Fibroblast of skin of left biceps (primary cell): ENCODE measurements around the gene ZBTB8B.
"Not testable (repeated sequence)": the region's sequence is repeated elsewhere in the genome, so short reads cannot be mapped to it uniquely, and the experiment has no call there.

Experiments used
- DNase-seq, 2 experiments: peaks; one replicate each; pipeline ENCODE4 v3.0.0-alpha.2; 2013; ENCODE audit warnings: low read depth in 2 of 2

The ZBTB8B gene

DNA sequence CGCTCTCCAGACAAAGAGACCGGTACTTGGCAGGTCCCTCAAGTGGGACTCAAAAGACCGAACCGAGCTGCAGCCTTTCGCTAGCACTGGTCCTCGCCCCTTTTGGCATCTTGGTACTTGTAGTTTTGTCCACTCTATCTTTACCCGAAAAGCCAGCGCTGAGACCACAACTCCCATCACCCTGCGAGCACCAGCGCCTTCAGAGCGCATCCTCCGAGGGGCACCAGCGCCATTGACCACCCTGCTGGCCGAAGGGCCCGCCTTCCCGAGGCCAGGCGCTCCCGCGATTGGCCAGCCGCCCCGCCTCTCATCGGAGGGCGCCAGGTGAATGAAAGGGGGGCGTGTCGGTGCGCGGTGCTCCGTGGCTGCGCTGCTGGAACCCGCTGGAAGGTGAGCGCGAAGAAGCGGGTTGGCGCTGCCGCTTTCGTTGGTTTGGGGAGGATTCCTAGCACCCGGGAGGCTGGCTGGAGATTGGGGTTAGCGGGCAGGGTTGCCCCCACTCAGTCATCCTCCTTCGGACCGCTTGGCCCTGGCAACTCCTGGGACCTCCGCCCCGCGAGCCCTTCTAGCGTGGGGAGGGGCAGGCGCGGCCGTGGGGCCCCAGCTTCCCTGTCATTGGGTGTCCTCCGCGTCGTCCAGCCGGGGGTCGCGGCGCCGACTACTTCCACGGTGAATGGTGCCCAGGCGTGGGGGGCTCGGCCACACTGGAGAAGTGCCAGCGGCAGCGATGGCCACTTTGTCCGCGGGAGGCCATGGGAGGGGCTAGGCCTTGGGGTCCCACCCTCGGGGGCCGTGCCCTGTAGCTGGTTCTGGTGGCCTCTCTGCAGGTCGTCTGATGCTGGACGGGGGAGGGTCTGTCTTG, at the start of gene ZBTB8B:
ZBTB8B (plus strand) TSS at position 357 of the 862 bp plus-strand sequence. CDS start 5,553 bp downstream, outside the sequence.
- DNase-seq: no peak

DNA sequence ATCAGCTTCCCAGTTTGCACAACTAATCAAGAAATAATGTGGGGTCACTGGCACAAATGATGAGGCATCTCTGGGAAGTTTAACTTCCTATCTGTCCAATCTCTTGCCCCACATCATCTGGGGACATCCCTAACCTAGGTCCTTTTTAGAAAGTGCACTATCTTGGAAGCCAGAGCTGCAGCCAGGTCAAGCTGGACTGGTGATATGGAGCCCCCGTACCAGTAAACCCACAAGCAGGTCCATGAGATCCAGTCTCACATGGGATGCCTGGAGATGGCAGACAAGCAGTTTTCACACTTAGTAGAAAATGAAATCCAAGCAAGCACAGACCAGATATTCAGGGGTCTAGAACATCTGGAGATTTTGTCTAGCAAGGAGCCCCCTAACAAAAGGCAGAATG, 43.1 kb upstream of the ZBTB8B start:
- no peak for DNase-seq

DNA sequence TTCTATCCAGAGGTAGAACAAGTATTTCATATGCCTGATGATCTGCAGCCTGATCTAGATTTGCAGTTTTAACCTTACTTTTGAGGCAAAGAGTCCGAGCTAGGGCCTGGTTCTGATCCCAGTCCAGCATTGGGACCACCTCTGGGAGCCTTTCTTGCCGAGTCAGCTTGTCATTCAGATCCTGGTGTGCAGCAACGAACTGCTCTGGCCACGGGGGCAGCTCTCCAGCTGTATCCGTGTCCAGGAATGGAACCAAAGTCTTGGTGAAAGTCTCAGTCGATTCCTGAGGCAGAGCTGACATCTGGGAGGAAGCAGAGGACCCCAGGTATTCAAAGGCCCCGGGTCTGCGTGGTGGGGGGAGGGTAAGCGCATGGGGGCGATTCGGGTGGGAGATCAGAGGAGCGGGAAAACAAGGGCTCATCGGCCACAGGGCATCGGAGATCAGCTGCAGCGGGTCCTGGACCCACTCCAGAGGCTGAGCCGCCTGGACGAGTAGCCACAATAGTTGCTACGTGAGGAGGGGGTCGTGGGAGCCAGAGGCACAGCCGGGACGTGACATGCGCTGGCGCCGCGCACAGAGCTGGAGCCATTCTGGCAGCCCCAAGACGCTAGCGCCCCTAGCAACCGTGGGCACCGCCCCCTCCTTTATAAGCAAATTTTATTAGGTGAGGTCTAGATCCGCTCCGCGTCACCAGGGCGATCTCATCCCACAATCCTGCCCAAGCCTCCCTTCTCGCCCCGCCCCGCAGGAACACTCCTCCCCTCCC, 38.2 kb upstream of the ZBTB8B start:
- DNase-seq: no peak

DNA sequence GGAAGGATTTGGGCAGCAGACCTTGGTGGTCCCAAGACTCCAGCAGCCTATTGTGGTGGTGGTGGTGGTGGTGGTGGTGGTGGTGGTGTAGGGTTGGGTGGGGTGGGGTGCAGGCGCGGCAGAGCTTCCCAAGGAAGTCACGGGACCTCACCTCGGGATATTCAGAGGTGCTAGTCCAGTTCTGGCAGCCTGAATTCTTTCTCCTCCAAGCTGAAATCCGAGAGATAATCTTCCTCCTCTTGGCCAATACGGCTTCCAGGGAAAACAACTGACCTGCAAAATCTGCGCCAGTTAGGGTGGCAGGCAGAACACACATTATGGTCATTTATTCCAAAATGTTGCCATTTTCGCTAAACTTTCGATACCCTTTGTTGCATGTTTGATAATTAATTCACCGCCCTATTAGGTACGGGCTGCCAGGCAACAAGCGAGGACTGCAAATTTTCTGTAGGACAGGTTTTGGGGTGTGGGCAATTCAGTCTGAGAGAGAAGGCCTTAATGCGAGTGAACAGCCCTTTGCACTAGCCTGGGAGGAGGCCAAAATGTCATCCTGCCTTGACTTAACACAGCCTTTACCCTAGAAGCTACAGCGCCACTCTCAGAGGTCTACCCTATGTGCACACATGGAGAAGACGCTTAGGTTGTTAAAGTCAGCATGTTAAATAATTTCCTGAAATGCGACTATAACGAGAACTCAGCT, 37.5 kb upstream of the ZBTB8B start:
- DNase-seq: no peak

DNA sequence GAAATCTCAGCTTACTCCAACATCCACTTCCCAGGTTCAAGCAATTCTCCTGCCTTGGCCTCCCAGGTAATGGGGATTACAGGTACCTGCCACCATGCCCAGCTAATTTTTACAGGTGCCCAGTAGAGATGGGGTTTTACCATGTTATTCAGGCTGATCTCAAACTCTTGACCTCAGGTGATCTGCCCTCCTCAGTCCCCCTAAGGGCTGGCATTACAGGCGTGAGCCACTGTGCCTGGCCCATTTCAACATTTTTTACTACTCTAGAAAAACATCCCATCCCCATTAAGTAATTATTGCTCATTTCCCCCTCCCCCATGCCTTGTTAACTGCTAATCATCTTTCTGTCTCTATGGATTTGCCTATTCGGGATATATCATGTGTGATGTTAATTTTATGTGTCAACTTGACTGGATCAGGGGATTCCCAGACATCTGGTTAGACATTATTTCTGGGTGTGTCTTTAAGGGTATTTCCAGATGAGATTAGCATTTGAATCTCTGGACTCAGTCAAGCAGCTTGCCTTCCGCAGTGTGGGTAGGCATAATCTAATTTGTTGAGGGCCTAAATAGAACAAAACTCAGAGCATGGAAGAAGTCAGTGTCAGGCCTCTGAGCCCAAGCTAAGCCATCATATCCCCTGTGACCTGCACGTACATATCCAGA, 33.0 kb upstream of the ZBTB8B start:
- DNase-seq: no peak

DNA sequence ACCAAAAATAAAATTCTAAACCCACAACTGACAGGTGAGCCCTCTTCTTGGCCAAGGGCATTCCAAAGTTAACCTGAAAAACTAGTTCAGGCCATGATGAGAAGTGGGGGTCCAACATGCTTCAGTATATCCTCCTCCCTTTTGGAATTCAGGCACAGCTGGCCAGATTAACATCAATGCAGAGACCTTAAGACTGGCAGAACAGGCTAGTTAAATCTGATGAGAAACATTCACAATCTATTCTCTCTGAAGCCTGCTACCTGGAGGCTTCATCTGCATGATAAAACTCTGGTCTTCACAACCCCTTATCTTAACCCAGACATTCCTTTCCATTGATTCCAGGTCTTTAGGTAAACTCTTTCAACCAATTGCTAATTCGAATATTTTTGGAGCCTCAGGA, 26.7 kb upstream of the ZBTB8B start:
- DNase-seq: no peak

DNA sequence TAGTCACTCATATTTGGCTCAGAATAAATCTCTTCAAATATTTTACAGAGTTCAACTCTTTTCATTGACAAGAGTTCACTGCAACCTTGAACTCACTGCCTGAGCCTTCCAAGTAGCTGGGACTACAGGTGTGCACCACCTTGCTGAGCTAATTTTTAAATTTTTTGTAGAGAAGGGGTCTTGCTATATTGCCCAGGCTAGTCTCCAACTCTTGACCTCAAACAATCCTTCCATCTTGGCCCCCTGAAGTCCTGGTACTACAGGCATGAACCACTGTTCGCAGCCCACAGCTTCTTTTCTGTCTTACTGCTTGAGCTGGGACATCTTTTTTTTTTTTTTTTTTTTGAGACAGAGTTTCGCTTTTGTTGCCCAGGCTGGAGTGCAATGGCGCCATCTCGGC, 26.1 kb upstream of the ZBTB8B start:
- DNase-seq: not testable (repeated sequence)

DNA sequence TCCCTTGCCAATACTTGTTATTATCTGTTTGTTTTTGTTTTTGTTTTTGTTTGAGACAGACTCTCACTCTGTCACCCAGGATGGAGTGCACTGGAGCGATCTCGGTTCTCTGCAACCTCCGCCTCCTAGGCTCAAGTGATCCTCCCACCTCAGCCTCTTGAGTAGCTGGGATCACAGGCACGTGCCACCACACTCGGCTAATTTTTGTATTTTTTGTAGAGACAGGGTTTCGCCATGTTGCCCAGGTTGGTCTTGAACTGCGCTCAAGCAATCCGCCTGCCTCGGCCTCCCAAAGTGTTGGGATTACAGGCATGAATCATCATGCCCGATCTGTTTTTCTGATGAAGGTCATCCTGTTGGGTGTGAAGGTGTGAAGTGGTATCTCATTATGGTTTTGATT, 23.4 kb upstream of the ZBTB8B start:
- not testable (repeated sequence) for DNase-seq

DNA sequence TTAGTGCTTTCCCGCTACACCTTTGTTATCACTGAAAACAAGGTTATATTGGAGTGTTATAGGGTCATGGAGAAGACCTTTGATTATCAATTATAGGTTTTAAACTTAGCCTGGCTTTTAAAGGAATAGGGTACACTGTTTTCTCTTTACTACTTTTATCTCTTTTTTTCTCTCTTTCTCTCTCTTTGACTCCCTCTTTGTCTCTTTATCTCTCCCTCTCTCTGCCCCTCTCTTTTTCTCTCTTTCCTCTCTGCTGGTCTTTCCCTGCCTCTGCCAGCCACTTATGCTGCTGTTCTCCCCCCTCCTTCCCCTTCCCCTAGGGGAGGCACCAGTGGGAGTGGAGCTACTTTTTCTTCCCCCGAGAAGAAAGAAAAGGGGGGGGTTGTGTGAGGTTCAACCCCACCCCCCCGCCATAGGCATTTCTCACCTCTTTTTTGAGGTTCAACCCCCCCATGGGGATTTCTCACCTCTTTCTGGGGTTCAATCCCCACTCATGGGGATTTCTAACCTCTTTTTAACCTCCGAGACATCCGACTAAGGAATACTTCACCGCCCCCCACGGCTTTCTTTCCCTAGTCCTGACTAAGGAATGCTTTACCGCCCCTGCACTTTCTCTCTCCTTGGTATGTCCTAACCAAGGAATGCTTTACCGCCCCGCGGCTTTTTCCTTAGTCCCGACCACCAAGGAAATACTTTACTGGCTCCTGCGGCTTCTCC, 17.2 kb upstream of the ZBTB8B start:
- peak; percentile 54 to 57 for DNase-seq

DNA sequence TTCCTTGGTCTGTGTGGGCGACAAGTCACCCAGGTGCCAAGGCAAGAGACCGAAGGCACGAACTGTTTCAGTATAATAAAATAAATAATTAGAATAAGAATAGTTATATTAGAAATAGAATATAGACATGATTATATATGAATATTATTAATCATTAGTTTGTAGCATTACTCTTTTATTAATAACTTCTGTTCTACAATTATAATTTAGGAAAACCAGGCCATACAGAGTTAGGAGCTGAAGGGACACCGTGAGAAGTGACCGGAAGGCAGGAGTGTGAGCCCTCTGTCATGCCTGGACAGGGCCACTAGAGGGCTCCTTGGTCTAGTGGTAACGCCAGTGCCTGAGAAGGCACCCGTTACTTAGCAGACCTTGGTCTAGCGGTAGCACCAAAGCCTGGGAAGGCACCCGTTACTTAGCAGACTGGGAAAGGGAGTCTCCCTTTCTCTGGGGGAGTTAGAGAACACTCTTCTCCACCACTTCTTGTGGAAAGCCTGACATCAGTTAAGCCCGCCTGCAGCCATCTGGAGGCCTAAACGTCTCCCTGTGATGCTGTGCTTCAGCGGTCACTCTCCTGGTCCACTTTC, 16.6 kb upstream of the ZBTB8B start:
- peak; percentile 15 to 17 for DNase-seq

DNA sequence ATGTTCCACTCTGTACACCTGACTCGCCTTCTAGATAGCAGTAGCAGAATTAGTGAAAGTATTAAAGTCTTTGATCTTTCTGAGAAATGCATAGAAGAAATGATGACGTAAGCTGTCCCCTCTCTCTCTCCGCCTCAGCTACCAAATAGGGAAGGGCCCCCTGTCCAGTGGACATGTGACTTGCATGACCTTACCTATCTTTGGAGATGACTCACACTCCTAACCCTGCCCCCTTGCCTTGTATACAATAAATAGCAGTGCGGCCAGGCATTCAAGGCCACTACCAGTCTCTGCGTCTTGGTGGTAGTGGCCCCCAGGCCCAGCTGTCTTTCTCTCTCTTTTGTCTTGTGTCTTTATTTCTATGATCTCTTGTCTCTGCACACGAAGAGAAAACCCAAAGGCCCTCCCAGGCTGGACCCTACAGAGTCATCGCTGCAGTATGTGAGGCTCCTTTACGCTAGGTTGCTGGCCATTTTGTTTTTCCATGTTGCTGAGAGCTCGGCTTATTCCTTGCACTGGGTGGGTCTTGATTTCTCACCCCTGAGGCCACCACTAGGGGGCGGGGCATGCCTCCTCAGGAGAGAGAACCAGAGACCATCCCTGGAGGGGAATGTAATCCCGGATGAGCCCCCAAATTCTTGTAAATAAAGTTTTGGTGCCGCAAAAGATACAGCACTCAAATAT, 16.0 kb upstream of the ZBTB8B start:
- no peak for DNase-seq

DNA sequence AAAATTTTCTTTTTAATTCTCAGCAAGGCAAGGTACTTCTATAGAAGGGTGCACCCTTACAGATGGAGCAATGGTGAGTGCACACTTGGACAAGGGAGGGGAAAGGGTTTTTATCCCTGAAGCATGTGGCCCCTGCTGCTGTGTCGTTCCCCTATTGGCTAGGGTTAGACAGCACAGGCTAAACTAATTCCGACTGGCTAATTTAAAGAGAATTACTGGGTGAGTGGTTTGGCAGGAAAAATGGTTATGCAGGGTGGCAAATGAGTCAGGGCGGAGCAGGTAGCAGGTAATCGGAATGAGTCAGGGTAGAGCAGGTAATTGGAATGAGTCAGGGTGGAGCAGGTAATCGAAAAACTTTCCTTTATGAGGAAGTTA, 15.4 kb upstream of the ZBTB8B start:
- DNase-seq: not testable (repeated sequence)

DNA sequence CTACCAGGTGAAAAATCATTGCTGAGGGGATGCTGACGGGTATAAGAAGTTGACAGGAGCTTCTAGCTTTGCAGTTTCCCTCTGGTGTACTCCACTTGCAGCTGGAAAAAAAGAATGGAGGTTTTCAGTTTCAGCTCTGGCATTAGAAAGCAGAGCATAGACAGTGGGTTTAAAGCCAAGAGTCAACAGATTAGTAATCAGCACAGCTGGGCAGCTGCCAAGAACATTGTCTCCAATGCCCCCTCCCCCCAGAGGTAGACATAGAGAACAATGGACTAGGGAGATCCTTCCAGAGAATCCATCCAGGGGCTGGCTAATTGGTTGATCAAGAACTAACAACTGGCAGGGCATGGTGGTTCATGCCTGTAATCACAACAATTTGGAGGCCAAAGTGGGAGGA, 10.1 kb upstream of the ZBTB8B start:
- DNase-seq: no peak

DNA sequence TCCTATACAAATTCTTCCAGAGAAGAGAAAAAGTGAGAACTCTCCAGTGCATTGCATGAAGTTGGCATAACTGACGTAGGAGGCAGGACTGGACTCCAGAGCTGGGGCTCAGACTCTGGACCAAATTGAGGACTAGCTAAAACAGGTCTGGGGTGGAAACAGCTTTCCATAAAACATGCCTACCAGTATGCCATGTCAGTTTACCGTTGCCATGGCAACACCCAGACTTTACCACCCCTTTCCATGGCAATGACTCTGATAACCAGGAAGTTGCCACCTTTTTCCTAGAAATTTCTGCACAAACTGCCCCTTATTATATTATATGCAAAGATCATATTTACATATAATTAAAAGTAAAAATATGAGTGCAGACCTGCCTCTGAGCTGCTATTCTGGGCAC, 8.9 kb upstream of the ZBTB8B start:
- DNase-seq: no peak

DNA sequence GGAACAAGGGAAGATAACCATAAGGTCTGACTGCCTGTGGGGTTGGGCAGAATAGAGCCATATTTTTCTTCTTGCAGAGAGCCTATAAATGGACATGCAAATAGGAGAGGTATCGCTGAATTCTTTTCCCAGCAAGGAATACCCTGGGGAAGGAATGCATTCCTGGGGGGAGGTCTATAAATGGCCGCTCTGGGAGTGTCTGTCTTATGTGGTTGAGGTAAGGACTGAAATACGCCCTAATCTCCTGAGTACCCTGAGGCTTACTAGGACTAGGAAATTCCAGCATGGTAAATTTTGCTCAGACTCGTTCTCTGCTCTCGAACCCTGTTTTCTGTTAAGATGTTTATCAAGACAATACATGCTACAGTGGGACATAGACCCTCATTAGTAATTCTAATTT, 6.1 kb upstream of the ZBTB8B start:
- not testable (repeated sequence) for DNase-seq

DNA sequence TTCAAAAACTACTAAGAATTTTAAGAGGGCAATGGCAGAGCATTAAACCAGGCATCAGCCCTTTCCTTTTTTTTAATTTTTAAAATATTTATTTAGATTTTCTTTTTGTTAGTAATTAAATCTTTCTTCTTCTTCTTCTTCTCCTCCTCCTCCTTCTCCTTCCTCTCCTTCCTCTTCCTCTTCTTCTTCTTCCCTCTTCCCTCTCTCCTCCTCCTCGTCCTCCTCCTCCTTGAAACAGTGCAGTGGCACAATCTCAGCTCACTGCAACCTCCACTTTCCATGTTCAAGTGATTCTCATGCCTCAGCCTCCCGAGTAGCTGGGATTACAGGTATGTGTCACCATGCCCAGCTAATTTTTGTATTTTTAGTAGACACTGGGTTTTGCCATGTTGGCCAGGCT, 1.9 kb upstream of the ZBTB8B start:
- DNase-seq: not testable (repeated sequence)

DNA sequence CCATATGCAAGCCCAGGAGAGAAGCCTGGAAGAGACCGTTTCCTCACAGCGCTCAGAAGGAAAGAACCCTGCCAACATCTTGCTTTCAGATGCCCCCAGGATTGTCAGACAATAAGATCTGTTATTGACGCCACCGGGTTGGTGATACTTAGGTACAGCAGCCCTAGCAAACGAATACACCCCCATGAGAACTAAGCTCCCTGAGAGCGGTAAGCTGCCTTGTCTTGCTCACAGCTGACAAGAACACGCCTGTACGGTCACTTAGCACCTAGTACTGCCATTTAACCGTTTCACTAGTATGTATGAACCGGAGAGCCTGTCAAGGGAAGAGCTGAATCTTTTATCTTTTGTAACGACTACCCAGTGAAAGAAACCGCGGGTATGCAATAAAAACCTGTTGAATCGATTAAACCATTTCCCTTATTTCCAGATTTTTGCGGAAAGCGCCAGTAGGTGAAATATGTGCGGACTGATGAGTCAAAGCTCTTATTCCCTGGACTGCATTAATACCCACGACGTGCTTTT, 619 bp upstream of the ZBTB8B start:
- no peak for DNase-seq

DNA sequence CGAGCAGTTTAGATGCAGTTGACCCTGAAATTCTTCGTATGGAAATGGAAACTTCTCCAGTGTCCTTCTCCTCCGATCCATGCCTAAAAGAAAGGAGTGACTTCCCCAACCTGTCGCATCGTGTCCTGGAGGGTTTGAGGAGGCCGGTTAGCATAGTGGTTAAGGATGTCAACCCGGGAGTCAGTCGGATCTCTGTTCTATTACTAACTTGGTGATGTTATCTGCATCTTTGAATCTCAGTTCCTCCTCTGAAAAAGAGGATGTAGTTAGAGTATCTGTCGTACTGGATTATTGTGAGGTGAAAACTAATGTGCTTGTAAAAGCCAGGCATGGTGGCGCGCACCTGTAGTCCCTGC, 684 bp downstream of the ZBTB8B start:
- no peak for DNase-seq

DNA sequence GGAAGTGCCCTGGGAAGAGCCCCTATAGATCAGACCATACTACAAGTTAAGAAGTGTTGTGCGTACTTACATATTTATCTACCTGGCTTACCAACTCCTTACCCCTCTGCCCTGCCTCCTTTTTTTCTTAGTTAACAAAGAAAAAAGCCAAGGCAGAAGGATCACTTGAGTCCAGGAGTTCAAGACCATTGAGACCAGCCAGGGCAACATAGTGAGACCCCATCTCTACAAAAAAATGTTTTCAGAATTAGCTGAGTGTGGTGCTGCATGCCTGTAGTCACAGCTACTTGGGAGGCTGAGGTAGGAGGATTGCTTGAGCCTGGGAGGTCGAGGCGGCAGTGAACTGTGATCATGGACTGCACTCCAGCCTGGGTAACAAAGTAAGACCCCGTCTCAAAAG, 1.9 kb downstream of the ZBTB8B start:
- no peak for DNase-seq

DNA sequence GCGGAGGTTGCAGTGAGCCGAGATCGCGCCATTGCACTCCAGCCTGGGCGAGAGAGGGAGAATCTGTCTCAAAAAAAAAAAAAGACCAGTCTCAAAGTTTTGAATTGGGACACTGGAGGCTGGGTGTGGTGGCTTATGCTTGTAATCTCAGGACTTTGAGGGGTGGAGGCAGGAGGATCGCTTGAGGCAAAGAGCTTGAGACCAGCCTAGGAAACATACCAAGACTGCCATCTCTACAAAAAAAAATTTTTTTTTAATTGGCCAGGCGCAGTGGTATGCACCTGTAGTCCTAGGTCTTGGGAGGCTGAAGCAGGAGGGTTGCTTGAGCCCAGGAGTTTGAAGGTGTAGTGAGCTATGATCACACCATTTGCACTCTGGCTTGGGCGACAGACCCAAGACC, 3.9 kb downstream of the ZBTB8B start:
- no peak for DNase-seq
